Calu3 (cell line): Measurements from ENCODE around the gene RACK1. TPM values are rescaled to one million over a fixed set of nuclear protein-coding genes. Genes with fewer than 3 reads are reported as not detected.
"Not testable (repeated sequence)": the region's sequence is repeated elsewhere in the genome, so short reads cannot be mapped to it uniquely, and the experiment has no call there.

Source experiments
- BruUV-seq: library from RNA; stranded (reverse); fragments of 400-500 nt; replicated peaks from 2 replicates; lab custom pipeline; 2021; lab: Mats Ljungman, UMichigan
- CTCF ChIA-PET: fragments of 300-600 bp; sonication (Branson Sonifier 250); formaldehyde crosslinking; loops from one replicate; lab custom pipeline; 2022; ENCODE audit warnings: antibody characterized with exemption; lab: Charles Lee
- DNase-seq: peaks from one replicate; pipeline ENCODE4 v3.0.0; 2022
- H3K27ac Mint-ChIP-seq: one replicate; pipeline ENCODE4 v1.8.0; 2022; ENCODE audit warnings: mixed read lengths; ENCODE audit not compliant: unreplicated experiment
- H3K27me3 Mint-ChIP-seq: one replicate; pipeline ENCODE4 v1.8.0; 2022; ENCODE audit warnings: mixed read lengths; ENCODE audit not compliant: unreplicated experiment
- H3K36me3 Mint-ChIP-seq: one replicate; pipeline ENCODE4 v1.8.0; 2022; ENCODE audit warnings: mild to moderate bottlenecking, moderate library complexity, mixed read lengths; ENCODE audit not compliant: insufficient read depth, unreplicated experiment
- H3K4me1 Mint-ChIP-seq: one replicate; pipeline ENCODE4 v1.8.0; 2022; ENCODE audit warnings: mild to moderate bottlenecking, low read depth, mixed read lengths; ENCODE audit not compliant: unreplicated experiment
- H3K4me3 Mint-ChIP-seq: one replicate; pipeline ENCODE4 v1.8.0; 2022; ENCODE audit warnings: mild to moderate bottlenecking, low read depth, moderate library complexity, mixed read lengths; ENCODE audit not compliant: unreplicated experiment
- H3K9me3 Mint-ChIP-seq: one replicate; pipeline ENCODE4 v1.8.0; 2022; ENCODE audit warnings: low read depth, mixed read lengths; ENCODE audit not compliant: unreplicated experiment
- CTCF ChIP-seq: fragments of 200-600 bp; IDR thresholded peaks from one replicate; pipeline ENCODE4 v1.8.0; 2022; ENCODE audit warnings: antibody characterized with exemption; ENCODE audit not compliant: unreplicated experiment
- intact Hi-C: fragments of 100-400 bp; cut with micrococcal nuclease; formaldehyde crosslinking; loops from one replicate; pipeline ENCODE4 v1.10.0; 2022; ENCODE audit not compliant: unreplicated experiment
- total RNA-seq: library from RNA; stranded (reverse); gene quantifications from 2 replicates; pipeline ENCODE4 v1.2.3, GENCODE V29; 2022

RACK1 gene
- total RNA-seq, 1 experiment from 2014 or later: 1,946 TPM

GRCh38 chr5:181283347-181283746 lies 39.6 kb upstream of the RACK1 start:
- H3K4me3 Mint-ChIP-seq: no peak overlapping the region
- TF ChIP-seq CTCF: no peak
- CTCF ChIA-PET: no interaction called here

GRCh38 chr5:181282874-181283273 lies 39.2 kb upstream of the RACK1 start:
- no TSS peak for BruUV-seq
- peaks cover 12% of the 10 kb centered on the region for H3K27me3 Mint-ChIP-seq
- intact Hi-C loops: no loop called here
- no peaks in the 10 kb centered on the region for H3K36me3 Mint-ChIP-seq
- H3K4me1 Mint-ChIP-seq: no peaks in the 10 kb centered on the region
- DNase-seq: no peak
- no peak overlapping the region for H3K27ac Mint-ChIP-seq
- H3K4me3 Mint-ChIP-seq: no peak overlapping the region
- no peak for TF ChIP-seq CTCF
- CTCF ChIA-PET: no interaction called here
- H3K9me3 Mint-ChIP-seq: no peaks in the 10 kb centered on the region

More at GRCh38 chr5:181283347-181283746, 39.6 kb upstream of the RACK1 start:
- no TSS peak for BruUV-seq
- Mint-ChIP-seq H3K27me3 (peaks cover 12% of the 10 kb centered on the region), H3K9me3 (no peaks in the 10 kb centered on the region), H3K36me3 (no peaks in the 10 kb centered on the region), H3K4me1 (no peaks in the 10 kb centered on the region), H3K27ac (no peak overlapping the region)
- intact Hi-C loops: no loop called here
- no peak for DNase-seq

GRCh38 chr5:181282415-181282814 lies 38.7 kb upstream of the RACK1 start:
- H3K4me3 Mint-ChIP-seq, CTCF ChIA-PET, H3K9me3 Mint-ChIP-seq, DNase-seq, BruUV-seq, H3K4me1 Mint-ChIP-seq, H3K36me3 Mint-ChIP-seq, intact Hi-C loops, H3K27ac Mint-ChIP-seq: not testable (repeated sequence)
- peaks cover 12% of the 10 kb centered on the region for H3K27me3 Mint-ChIP-seq

GRCh38 chr5:181281984-181282316 lies 38.2 kb upstream of the RACK1 start:
- no peak overlapping the region for H3K27ac Mint-ChIP-seq

More at GRCh38 chr5:181281984-181282316, 38.2 kb upstream of the RACK1 start:
- Mint-ChIP-seq H3K4me1 (no peaks in the 10 kb centered on the region), H3K36me3 (no peaks in the 10 kb centered on the region), H3K9me3 (no peaks in the 10 kb centered on the region), H3K27me3 (peaks cover 9% of the 10 kb centered on the region), H3K4me3 (no peak overlapping the region)
- no TSS peak for BruUV-seq
- no peak for DNase-seq
- CTCF ChIA-PET: no interaction called here
- intact Hi-C loops: no loop called here
- TF ChIP-seq CTCF: no peak
